Measurements from ENCODE around the gene KDM6B.

KDM6B gene

GRCh38 chr17:7817643-7817964 lies 16.4 kb upstream of the KDM6B start:
- no peak for TF ChIP-seq MEIS1 (CRISPR knock-in tag; IDR thresholded peaks at IDR 0.05; ENCODE audit: borderline replicate concordance)
- TF ChIP-seq ZNF362 (tag by site-specific recombination; IDR thresholded peaks at IDR 0.05) = no peak
- no peak for TF ChIP-seq ZNF248 (tag by site-specific recombination; IDR thresholded peaks at IDR 0.05)
- TF ChIP-seq MZF1 (tag by site-specific recombination; IDR thresholded peaks at IDR 0.05; ENCODE audit: borderline replicate concordance) = no peak
- no peak for TF ChIP-seq ZNF776 (tag by site-specific recombination; IDR thresholded peaks at IDR 0.05; ENCODE audit: borderline replicate concordance)
- TF ChIP-seq ZNF513 (tag by site-specific recombination; IDR thresholded peaks at IDR 0.05) = no peak
- no peak for TF ChIP-seq ZNF155 (tag by site-specific recombination; IDR thresholded peaks at IDR 0.05)
- no peak for TF ChIP-seq FEZF1 (tag by site-specific recombination; IDR thresholded peaks at IDR 0.05)
- no peak for TF ChIP-seq ZNF274 (IDR thresholded peaks at IDR 0.05; ENCODE audit: low read length)
- no peak for TF ChIP-seq ZNF274 (tag by site-specific recombination; IDR thresholded peaks at IDR 0.05; ENCODE audit: borderline replicate concordance)
- no peak for TF ChIP-seq ZNF626 (tag by site-specific recombination; IDR thresholded peaks at IDR 0.05)
- no peaks in the 10 kb centered on the region for H3K36me3 ChIP-seq (ENCODE audit: control insufficient read depth in 2 of 2, insufficient read depth in 1 of 2, low read length in 2 of 2)
- H3K27ac ChIP-seq (ENCODE audit: extremely low read depth, low read depth, low read length) = no peak overlapping the region
- H3K4me3 ChIP-seq (ENCODE audit: low read depth, low read length) = no peak overlapping the region
- ChIA-PET POLR2A (interaction anchor here (0.8 kb wide), 1 partner anchor 139 kb away, joined by 3 read pairs; no protein-coding TSS in a partner anchor), CTCF (interaction anchor here (0.7 to 2.3 kb wide), 4 partner anchors 9 to 224 kb away, joined by 3 to 12 read pairs (median 8); partner anchors contain the start of gene KDM6B)
- no peaks in the 10 kb centered on the region for H3K4me1 ChIP-seq (ENCODE audit: control insufficient read depth, insufficient read depth, low read length)
- H3K9me3 ChIP-seq (ENCODE audit: control insufficient read depth, insufficient read depth, low read depth, low read length) = no peaks in the 10 kb centered on the region

DNA sequence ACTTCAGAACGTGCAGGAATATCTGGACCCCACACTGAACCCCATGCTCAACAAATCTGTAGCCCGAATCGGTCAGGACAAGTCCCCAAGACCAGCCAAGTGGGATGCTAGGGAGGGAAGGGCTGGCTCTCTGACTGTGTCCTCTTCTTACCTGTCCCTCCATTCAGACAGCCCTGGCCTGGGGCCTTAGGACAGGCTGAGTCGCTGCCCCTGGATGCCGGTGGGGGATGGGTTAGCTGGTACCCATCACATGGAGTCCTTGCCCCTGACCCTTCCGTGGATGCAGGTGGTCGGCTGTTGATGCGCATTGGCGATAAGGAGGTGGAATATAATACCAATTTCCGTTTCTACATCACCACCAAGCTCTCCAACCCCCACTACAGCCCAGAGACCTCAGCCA lies 16.0 kb upstream of the KDM6B start:
- ChIA-PET POLR2A (interaction anchor here (0.5 kb wide), 1 partner anchor 30 kb away, joined by 10 read pairs; no protein-coding TSS in a partner anchor), CTCF (interaction anchor here (0.8 to 4.0 kb wide), 4 partner anchors 17 to 224 kb away, joined by 3 to 40 read pairs (median 10); partner anchors contain the start of gene KDM6B)
- Histone ChIP-seq H3K4me3 (ENCODE audit: low read depth, low read length) (no peak overlapping the region), H3K4me1 (ENCODE audit: control insufficient read depth, insufficient read depth, low read length) (no peaks in the 10 kb centered on the region), H3K9me3 (ENCODE audit: control insufficient read depth, insufficient read depth, low read depth, low read length) (no peaks in the 10 kb centered on the region), H3K27ac (ENCODE audit: extremely low read depth, low read depth, low read length) (no peak overlapping the region), H3K36me3 (ENCODE audit: control insufficient read depth in 2 of 2, insufficient read depth in 1 of 2, low read length in 2 of 2) (no peaks in the 10 kb centered on the region)
- TF ChIP-seq ZNF362 (tag by site-specific recombination; IDR thresholded peaks at IDR 0.05) (no peak), ZNF473 (tag by site-specific recombination; IDR thresholded peaks at IDR 0.05) (no peak), ZNF266 (tag by site-specific recombination; IDR thresholded peaks at IDR 0.05; ENCODE audit: low read depth) (no peak), REPIN1 (tag by site-specific recombination; IDR thresholded peaks at IDR 0.05; ENCODE audit: low read depth) (no peak), ZNF513 (tag by site-specific recombination; IDR thresholded peaks at IDR 0.05) (no peak), ZNF548 (tag by site-specific recombination; IDR thresholded peaks at IDR 0.05) (no peak), ZNF2 (tag by site-specific recombination; IDR thresholded peaks at IDR 0.05) (no peak), ZNF366 (tag by site-specific recombination; conservative IDR thresholded peaks at IDR 0.05) (no peak), ZNF211 (tag by site-specific recombination; IDR thresholded peaks at IDR 0.05; ENCODE audit: low read depth) (no peak), ZNF610 (tag by site-specific recombination; IDR thresholded peaks at IDR 0.05; ENCODE audit: borderline replicate concordance) (no peak), ZNF639 (tag by site-specific recombination; IDR thresholded peaks at IDR 0.05) (no peak), OVOL3 (tag by site-specific recombination; IDR thresholded peaks at IDR 0.05) (no peak), ZNF23 (tag by site-specific recombination; IDR thresholded peaks at IDR 0.05; ENCODE audit: borderline replicate concordance) (no peak), ZBTB1 (tag by site-specific recombination; IDR thresholded peaks at IDR 0.05) (no peak), ZNF140 (tag by site-specific recombination; IDR thresholded peaks at IDR 0.05) (no peak), PRDM1 (tag by site-specific recombination; IDR thresholded peaks at IDR 0.05) (no peak), ZNF624 (tag by site-specific recombination; IDR thresholded peaks at IDR 0.05) (no peak), ZNF37A (tag by site-specific recombination; IDR thresholded peaks at IDR 0.05) (no peak), ZNF510 (tag by site-specific recombination; IDR thresholded peaks at IDR 0.05; ENCODE audit: insufficient replicate concordance) (no peak)
- TF ChIP-seq, protein P1, sequence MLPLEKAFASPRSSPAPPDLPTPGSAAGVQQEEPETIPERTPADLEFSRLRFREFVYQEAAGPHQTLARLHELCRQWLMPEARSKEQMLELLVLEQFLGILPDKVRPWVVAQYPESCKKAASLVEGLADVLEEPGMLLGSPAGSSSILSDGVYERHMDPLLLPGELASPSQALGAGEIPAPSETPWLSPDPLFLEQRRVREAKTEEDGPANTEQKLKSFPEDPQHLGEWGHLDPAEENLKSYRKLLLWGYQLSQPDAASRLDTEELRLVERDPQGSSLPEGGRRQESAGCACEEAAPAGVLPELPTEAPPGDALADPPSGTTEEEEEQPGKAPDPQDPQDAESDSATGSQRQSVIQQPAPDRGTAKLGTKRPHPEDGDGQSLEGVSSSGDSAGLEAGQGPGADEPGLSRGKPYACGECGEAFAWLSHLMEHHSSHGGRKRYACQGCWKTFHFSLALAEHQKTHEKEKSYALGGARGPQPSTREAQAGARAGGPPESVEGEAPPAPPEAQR (tag by site-specific recombination; IDR thresholded peaks at IDR 0.05) = no peak
